GM13976 (cell line): Measurements from ENCODE around the gene SERPINB12.

ENCODE experiments used
- DNase-seq: peaks from one replicate; pipeline ENCODE4 v3.0.0; 2012; ENCODE audit warnings: low spot score
- CTCF ChIP-seq: IDR thresholded peaks from 2 replicates; pipeline ENCODE4 v1.5.1; 2012; ENCODE audit warnings: borderline replicate concordance, mild to moderate bottlenecking; ENCODE audit not compliant: insufficient read depth; ENCODE audit errors: extremely low read depth, missing control alignments, control extremely low read depth
- in situ Hi-C: fragments of 300-500 bp; cut with MboI; formaldehyde crosslinking; loops from one replicate; pipeline ENCODE4 v1.12.0; 2022; ENCODE audit warnings: low sequenced_read_pairs, mixed read lengths, inconsistent platforms; ENCODE audit not compliant: unreplicated experiment

Gene SERPINB12

GRCh38 chr18:63523660-63524059 is 18.5 kb upstream of the SERPINB12 start:
- DNase-seq, result no peak
- in situ Hi-C loops, result loop anchor here (10.0 kb wide), 2 partner anchors 51 to 321 kb away; no protein-coding TSS in a partner anchor
- TF ChIP-seq CTCF, result no peak

DNA sequence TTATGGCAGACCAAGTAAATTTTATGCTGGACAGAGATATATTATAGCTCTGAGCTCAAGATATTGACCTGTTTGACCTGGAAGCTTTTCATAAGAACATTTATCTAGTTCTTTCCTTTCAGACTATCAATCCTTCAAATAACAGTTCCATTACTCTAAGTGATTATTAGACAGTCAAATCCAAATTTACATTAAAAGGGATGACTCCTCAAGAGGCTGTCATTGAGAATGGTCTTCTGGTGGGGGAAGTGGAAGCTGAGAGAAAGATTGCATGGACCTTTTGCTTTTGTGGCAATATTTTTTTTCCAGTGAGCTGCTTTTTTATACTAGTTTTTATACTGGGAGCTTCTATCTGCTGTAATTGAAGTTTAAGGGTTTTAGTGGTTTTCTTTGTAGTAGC is 14.9 kb upstream of the SERPINB12 start:
- no peak for DNase-seq
- no peak for TF ChIP-seq CTCF
- in situ Hi-C loops, result loop anchor here (10.0 kb wide), 2 partner anchors 48 to 318 kb away; no protein-coding TSS in a partner anchor

DNA sequence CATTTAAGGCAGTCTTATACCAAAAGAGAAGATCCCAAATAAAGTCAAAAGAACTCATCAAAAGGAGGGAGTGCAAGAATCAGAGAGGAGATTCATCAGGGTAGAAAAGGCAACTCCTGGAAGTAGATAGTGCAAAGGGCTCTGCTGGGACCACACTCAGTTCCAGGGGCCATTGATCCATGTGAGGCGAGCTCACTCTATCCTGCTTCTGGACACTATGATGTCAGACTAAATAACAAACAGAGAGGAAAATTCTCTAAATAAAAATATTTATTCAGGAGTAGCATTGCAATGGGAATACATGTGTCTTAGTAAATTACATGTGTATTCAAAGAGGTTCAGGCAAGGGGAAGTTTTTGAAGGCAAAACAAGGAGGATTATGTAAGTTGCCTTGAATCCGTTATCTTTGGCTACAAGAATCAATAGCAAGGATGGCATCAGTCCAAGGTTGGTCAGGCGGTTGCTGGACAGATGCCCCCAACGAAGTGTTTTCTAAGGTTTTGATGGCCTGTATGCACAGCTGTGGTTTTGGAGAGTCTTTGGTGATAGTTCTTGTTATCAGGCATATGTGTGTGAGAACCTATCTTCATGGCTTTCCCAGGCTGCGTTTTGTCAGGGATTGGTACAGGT is 13.2 kb upstream of the SERPINB12 start:
- in situ Hi-C loops, result loop anchor here (10.0 kb wide), 2 partner anchors 46 to 316 kb away; no protein-coding TSS in a partner anchor
- no peak for TF ChIP-seq CTCF
- DNase-seq, result no peak

- in situ Hi-C loops, result no loop called here
- no peak for TF ChIP-seq CTCF
- DNase-seq, result no peak
Measured at GRCh38 chr18:63532471-63532870, 9.7 kb upstream of the SERPINB12 start.

DNA sequence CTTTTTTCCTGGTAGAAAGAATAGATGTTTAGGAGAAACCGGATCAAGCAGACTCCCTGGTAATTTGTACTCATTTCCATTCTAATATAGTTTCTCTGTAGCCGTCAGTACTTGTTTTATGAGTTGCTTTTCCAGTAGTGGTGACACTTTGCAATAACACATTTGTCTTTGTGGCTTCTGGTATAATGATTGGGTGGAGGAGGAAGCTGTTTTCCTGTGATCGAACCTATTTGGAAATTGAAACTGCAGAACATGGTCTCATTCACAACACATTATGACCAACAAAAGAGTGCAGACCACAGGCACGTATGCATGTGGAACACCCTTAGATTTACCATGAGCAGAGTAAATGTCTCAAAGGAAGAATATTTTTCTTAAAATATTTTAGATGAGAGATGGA is 7.6 kb upstream of the SERPINB12 start:
- no peak for DNase-seq
- in situ Hi-C loops, result no loop called here
- TF ChIP-seq CTCF, result no peak

GRCh38 chr18:63539904-63540510 is 2.2 kb upstream of the SERPINB12 start:
- TF ChIP-seq CTCF, result no peak
- in situ Hi-C loops, result no loop called here
- DNase-seq, result no peak
